D721Med (cell line): ENCODE results near the gene SPATA9.
"Not testable (repeated sequence)": the region's sequence is repeated elsewhere in the genome, so short reads cannot be mapped to it uniquely, and the experiment has no call there.

Experiments used
- DNase-seq: peaks from one replicate; pipeline ENCODE4 v3.0.0; 2011; ENCODE audit warnings: low spot score; ENCODE audit not compliant: insufficient read length
- FAIRE-seq: peaks from 2 replicates; lab custom pipeline; 2011; peaks lifted over from hg19 to GRCh38; lab: Jason Lieb, UNC
- TF ChIP-seq, protein P1 (sequence below): IDR thresholded peaks from 2 replicates; pipeline ENCODE4 v1.5.1; 2012; ENCODE audit warnings: mild to moderate bottlenecking, control low read depth; ENCODE audit not compliant: insufficient read depth; ENCODE audit errors: missing control alignments

Gene SPATA9

DNA sequence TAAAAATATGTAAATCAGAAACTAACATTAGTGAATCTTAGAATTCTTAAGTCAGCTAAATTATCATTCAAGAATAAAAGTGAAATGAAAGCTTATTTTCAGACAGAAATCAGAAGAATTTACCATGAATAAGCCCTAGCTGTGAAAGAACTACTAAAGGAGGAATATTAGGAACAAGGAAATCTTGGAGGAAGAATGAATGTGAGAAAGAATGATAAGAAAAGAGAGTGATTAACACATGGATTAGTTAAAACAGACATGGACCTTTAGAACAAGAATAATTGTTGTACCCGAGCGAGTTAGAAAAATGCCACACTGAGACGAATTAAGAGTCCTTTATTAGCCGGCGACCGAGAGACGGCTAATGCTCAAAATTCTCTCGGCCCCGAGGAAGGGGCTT, 24.3 kb upstream of the SPATA9 start:
- DNase-seq, result no peak
- no peak for FAIRE-seq
- TF ChIP-seq, protein P1, sequence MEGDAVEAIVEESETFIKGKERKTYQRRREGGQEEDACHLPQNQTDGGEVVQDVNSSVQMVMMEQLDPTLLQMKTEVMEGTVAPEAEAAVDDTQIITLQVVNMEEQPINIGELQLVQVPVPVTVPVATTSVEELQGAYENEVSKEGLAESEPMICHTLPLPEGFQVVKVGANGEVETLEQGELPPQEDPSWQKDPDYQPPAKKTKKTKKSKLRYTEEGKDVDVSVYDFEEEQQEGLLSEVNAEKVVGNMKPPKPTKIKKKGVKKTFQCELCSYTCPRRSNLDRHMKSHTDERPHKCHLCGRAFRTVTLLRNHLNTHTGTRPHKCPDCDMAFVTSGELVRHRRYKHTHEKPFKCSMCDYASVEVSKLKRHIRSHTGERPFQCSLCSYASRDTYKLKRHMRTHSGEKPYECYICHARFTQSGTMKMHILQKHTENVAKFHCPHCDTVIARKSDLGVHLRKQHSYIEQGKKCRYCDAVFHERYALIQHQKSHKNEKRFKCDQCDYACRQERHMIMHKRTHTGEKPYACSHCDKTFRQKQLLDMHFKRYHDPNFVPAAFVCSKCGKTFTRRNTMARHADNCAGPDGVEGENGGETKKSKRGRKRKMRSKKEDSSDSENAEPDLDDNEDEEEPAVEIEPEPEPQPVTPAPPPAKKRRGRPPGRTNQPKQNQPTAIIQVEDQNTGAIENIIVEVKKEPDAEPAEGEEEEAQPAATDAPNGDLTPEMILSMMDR, result no peak

DNA sequence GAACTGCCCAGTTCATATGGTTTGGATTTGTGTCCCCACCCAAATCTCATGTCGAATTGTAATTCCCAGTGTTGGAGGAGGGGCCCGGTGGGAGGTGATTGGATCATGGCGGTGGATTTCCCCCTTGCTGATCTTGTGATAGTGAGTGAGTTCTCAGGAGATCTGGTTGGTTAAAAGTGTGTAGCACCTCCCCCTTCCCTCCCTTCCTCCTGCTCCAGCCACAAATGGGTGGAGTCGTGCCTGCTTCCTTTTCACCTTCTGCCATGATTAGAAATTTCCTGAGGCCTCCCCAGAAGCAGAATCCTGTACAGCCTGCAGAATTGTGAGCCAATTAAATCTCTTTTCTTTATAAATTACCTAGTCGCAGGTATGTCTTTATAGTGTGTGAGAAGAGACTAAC, 23.4 kb upstream of the SPATA9 start:
- FAIRE-seq, DNase-seq: not testable (repeated sequence)

DNA sequence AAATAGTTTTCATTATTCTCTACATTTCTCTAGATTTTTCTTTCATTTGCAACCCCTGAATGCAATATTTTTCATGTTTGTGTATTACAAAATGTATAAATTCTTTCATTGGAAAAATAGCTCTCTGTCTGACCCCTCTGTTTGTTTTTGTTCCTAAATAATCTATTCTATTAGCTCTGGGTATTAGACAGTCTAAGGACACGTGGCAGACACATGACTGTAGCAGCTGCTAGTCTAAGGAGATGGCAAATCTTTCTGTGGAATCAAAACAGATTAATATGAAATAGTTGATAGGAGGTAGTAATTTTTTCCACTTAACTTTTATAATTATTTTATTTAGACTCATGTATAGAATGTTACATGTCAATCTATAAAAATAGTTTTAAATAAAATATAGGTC, 21.4 kb upstream of the SPATA9 start:
- DNase-seq, result no peak
- FAIRE-seq, result no peak
- TF ChIP-seq, protein P1, result no peak

DNA sequence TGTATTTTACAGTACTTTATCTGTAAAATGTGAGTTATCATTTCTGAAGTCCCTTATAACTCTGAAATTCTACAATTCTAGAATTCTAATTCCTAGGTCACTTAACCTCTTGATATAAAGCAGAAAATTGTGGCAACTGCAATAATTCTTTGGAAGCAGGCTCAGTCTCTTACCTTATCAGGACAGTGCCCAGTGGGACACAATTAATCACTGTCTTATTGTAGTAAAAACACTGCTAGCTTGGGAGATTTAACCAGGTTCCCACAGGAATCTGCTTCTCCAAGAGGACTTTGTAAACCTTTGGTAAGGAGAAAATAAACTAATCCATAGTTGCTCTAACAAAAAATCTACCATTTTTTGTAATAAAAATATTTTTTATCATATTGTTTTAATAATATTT, 18.3 kb upstream of the SPATA9 start:
- TF ChIP-seq, protein P1, result no peak
- DNase-seq, result no peak
- FAIRE-seq, result no peak

DNA sequence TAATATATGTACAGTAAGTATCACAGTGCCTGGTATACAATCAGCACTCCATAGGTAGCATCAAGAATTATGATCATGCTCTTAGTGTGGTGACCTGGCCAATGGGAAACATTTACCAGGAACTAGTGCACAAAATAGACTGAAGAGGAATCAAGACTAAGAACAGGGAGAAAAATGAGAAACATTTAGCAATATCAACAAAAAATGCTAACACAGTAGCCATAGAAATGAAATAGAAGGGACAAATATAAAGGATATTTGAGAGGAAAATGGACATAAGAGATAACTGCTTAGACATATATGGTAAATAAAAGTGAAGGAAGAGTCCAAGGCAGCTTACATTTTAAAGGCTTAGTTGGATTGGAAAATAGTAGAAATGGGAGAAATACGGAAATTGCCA, 16.5 kb upstream of the SPATA9 start:
- DNase-seq (no peak), FAIRE-seq (no peak)
- TF ChIP-seq, protein P1, result no peak

DNA sequence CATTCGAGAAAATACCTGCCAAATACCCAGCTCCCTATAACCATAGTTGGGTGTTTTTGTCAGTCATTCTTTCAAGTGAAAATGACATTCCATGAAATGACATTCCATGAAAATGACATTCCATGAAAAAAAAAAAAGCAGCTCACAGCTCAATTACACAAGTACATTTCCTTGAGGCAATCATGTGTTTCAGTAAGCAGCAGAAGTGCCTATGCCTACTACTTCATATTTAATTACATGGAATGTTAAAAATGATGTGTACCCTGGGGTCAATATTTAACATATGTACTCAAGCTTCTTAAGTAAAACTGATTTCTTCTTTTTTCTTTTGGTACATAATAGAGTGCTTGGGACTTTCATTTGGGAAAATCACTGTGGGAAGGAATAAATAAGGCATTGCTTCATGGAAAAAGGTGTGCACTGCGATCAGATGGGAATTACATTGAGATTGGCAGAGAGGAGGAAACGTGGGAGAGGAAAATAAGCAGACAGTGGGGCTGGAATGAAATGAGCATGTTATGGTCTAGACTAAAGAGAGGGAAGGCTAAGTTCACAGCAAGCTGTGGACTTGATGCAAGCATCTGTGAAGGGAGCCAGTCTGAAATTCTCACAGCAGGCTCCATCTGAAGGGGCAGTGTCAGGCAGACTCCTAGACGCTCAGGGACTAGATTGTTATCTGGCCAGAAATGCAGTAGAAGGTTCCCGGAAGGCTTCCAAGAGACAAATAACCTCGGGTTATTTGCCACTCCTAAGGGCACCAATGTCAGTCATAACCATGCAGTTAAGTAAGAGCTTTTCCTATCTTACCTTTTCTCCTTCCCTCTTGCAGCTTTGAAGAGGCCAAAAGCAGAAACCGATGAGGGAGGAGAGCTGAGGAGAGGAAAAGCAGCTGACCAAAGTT, 15.2 kb upstream of the SPATA9 start:
- TF ChIP-seq, protein P1, result no peak
- FAIRE-seq (no peak), DNase-seq (no peak)

DNA sequence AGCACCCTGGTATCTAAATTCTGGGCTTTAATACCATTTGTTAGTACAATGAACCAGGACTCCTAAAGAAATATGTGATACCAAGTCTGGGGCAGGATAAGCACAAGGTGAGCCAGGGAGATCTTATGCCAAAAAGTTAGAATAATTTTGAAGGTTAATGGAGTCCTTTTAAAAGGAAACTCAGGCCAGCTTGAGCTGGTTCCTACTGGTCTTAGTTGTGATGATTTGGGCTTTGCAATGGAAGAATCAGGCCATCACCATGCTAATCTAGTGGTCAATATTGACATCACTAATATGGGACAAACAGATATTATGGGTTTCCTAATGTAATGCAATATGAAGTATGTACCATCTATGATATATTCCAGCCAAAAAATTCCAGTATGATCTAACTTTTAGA, 7.5 kb upstream of the SPATA9 start:
- FAIRE-seq (no peak), DNase-seq (no peak)
- TF ChIP-seq, protein P1, result no peak
